ENCODE measurements around the gene DNHD1.

Gene DNHD1

GRCh38 chr11:6497069-6497839, at the start of gene DNHD1:
Gene DNHD1, plus strand, starts transcription at chr11:6497280. Its CDS starts 936 bp downstream, at chr11:6498216.
- DNase-seq = no peak

GRCh38 chr11:6448574-6448973, 48.5 kb upstream of the DNHD1 start:
- DNase-seq = no peak

GRCh38 chr11:6452219-6452618, 44.9 kb upstream of the DNHD1 start:
- no peak for DNase-seq

- DNase-seq = no peak
Measured at GRCh38 chr11:6453152-6453551, 43.9 kb upstream of the DNHD1 start.

GRCh38 chr11:6455070-6455469, 42.0 kb upstream of the DNHD1 start:
- DNase-seq = no peak

GRCh38 chr11:6456361-6457073, 40.6 kb upstream of the DNHD1 start:
- DNase-seq = no peak

- DNase-seq = no peak
Measured at GRCh38 chr11:6457581-6458320, 39.3 kb upstream of the DNHD1 start.

GRCh38 chr11:6458352-6459098, 38.6 kb upstream of the DNHD1 start:
- no peak for DNase-seq

- DNase-seq = no peak
Measured at GRCh38 chr11:6459099-6459450, 38.0 kb upstream of the DNHD1 start.

GRCh38 chr11:6468712-6469495, 28.2 kb upstream of the DNHD1 start:
- DNase-seq = no peak

- no peak for DNase-seq
Measured at GRCh38 chr11:6469599-6469998, 27.5 kb upstream of the DNHD1 start.

- DNase-seq = no peak
Measured at GRCh38 chr11:6472934-6473333, 24.1 kb upstream of the DNHD1 start.

GRCh38 chr11:6473451-6474412, 23.3 kb upstream of the DNHD1 start, which contains the start of gene TRIM3:
Gene TRIM3, minus strand, starts transcription at chr11:6473941. Its CDS starts 8,246 bp downstream, at chr11:6465695.
- peak; percentile 53 for DNase-seq

GRCh38 chr11:6474413-6474792, 22.7 kb upstream of the DNHD1 start:
- DNase-seq = no peak

GRCh38 chr11:6474806-6475500, 22.1 kb upstream of the DNHD1 start:
- DNase-seq = no peak

- no peak for DNase-seq
Measured at GRCh38 chr11:6475936-6476335, 21.1 kb upstream of the DNHD1 start.

- DNase-seq = no peak
Measured at GRCh38 chr11:6476571-6476970, 20.5 kb upstream of the DNHD1 start.

- no peak for DNase-seq
Measured at GRCh38 chr11:6480299-6480914, 16.7 kb upstream of the DNHD1 start.

- DNase-seq = peak; percentile 92
Measured at GRCh38 chr11:6481012-6481923, 15.8 kb upstream of the DNHD1 start, which contains the start of the genes ARFIP2 and TIMM10B. Gene ARFIP2, minus strand, starts transcription at chr11:6481331. Its CDS starts 910 bp downstream, at chr11:6480421. Gene TIMM10B, plus strand, starts transcription at chr11:6481501. Its CDS starts 16 bp downstream, at chr11:6481517.
